ENCODE measurements around the gene CFAP46. TPM values are rescaled to one million over a fixed set of nuclear protein-coding genes. Genes with fewer than 3 reads are reported as not detected.

Gene CFAP46
- total RNA-seq, 1 experiment from 2014 or later, result 3.3 TPM

- H3K27me3 Mint-ChIP-seq (ENCODE audit: low read depth), result peaks cover 58% of the 10 kb centered on the region
- no peak overlapping the region for H3K27ac Mint-ChIP-seq
- peak overlapping the region; percentile 45 for H3K4me3 Mint-ChIP-seq
- ChIA-PET CTCF (interaction anchor here (1.2 to 1.5 kb wide), 2 partner anchors 11 to 129 kb away, joined by 3 to 5 read pairs; no protein-coding TSS in a partner anchor), POLR2A (no interaction called here)
- no peaks in the 10 kb centered on the region; the same call in 1 of the 2 replicates for H3K36me3 Mint-ChIP-seq
- ATAC-seq (no peak), DNase-seq (ENCODE audit: low spot score) (no peak)
- TF ChIP-seq IRF1 (CRISPR knock-in tag; IDR thresholded peaks at IDR 0.05) (no peak), OVOL2 (CRISPR knock-in tag; IDR thresholded peaks at IDR 0.05; ENCODE audit: borderline replicate concordance) (no peak), ATF6 (CRISPR knock-in tag; IDR thresholded peaks at IDR 0.05) (no peak), JAZF1 (CRISPR knock-in tag; IDR thresholded peaks at IDR 0.05) (no peak), FOXK1 (CRISPR knock-in tag; IDR thresholded peaks at IDR 0.05) (no peak), USF2 (CRISPR knock-in tag; IDR thresholded peaks at IDR 0.05) (no peak), SOX15 (CRISPR knock-in tag; IDR thresholded peaks at IDR 0.05) (no peak), ETV6 (CRISPR knock-in tag; IDR thresholded peaks at IDR 0.05) (no peak), FOXP4 (CRISPR knock-in tag; IDR thresholded peaks at IDR 0.05) (no peak), ZNF532 (CRISPR knock-in tag; IDR thresholded peaks at IDR 0.05; ENCODE audit: borderline replicate concordance) (no peak), RELA (CRISPR knock-in tag; IDR thresholded peaks at IDR 0.05; ENCODE audit: borderline replicate concordance) (no peak), HMGXB4 (CRISPR knock-in tag; IDR thresholded peaks at IDR 0.05) (no peak), ELF4 (CRISPR knock-in tag; IDR thresholded peaks at IDR 0.05; ENCODE audit: low read depth) (no peak), NR2C2 (CRISPR knock-in tag; IDR thresholded peaks at IDR 0.05) (no peak), CTCF (IDR thresholded peaks at IDR 0.05) (no peak), MLX (CRISPR knock-in tag; IDR thresholded peaks at IDR 0.05) (no peak)
- no peaks in the 10 kb centered on the region for H3K9me3 Mint-ChIP-seq
- peaks cover 12% of the 10 kb centered on the region for H3K4me1 Mint-ChIP-seq
These were observed 159.0 kb downstream of the CFAP46 start for GRCh38 chr10:132783165-132783939.
